Glomerular visceral epithelial cell (primary cell): ENCODE results near the gene IL6R.
"Not testable (repeated sequence)": the region's sequence is repeated elsewhere in the genome, so short reads cannot be mapped to it uniquely, and the experiment has no call there.

Experiments used
- DNase-seq: peaks from one replicate; pipeline ENCODE4 v3.0.0-alpha.2; 2016; ENCODE audit errors: extremely low spot score

IL6R gene

GRCh38 chr1:154404984-154405746 lies at the start of gene IL6R:
Gene IL6R (plus strand): TSS chr1:154405343. CDS start chr1:154405630, 287 bp downstream.
- DNase-seq = peak; percentile 91

- no peak for DNase-seq
Measured at GRCh38 chr1:154358519-154358918, 46.6 kb upstream of the IL6R start.

GRCh38 chr1:154360288-154360687 lies 44.9 kb upstream of the IL6R start:
- DNase-seq = no peak

- DNase-seq = not testable (repeated sequence)
Measured at GRCh38 chr1:154360881-154361280, 44.3 kb upstream of the IL6R start.

- DNase-seq = no peak
Measured at GRCh38 chr1:154361357-154361756, 43.8 kb upstream of the IL6R start.

- DNase-seq = no peak
Measured at GRCh38 chr1:154371436-154371835, 33.7 kb upstream of the IL6R start.

- DNase-seq = not testable (repeated sequence)
Measured at GRCh38 chr1:154373777-154374357, 31.3 kb upstream of the IL6R start.

GRCh38 chr1:154379301-154379700 lies 25.8 kb upstream of the IL6R start:
- DNase-seq = no peak

- no peak for DNase-seq
Measured at GRCh38 chr1:154384650-154385489, 20.3 kb upstream of the IL6R start.

- DNase-seq = no peak
Measured at GRCh38 chr1:154386643-154387352, 18.3 kb upstream of the IL6R start.

- DNase-seq = no peak
Measured at GRCh38 chr1:154391086-154391770, 13.9 kb upstream of the IL6R start.

- DNase-seq = no peak
Measured at GRCh38 chr1:154398141-154398540, 7.0 kb upstream of the IL6R start.

- no peak for DNase-seq
Measured at GRCh38 chr1:154398678-154399077, 6.5 kb upstream of the IL6R start.

- no peak for DNase-seq
Measured at GRCh38 chr1:154400381-154400801, 4.8 kb upstream of the IL6R start.

GRCh38 chr1:154402409-154402921 lies 2.7 kb upstream of the IL6R start:
- no peak for DNase-seq

- DNase-seq = no peak
Measured at GRCh38 chr1:154403261-154403943, 1.7 kb upstream of the IL6R start.

GRCh38 chr1:154403983-154404382 lies 1.2 kb upstream of the IL6R start:
- DNase-seq = no peak

GRCh38 chr1:154404511-154404931 lies 622 bp upstream of the IL6R start:
- DNase-seq = no peak

- peak; percentile 44 for DNase-seq
Measured at GRCh38 chr1:154405747-154406571, 816 bp downstream of the IL6R start.

- no peak for DNase-seq
Measured at GRCh38 chr1:154406572-154406879, 1.4 kb downstream of the IL6R start.
